Right cardiac atrium (tissue), 5 donors: ENCODE data around the gene BUD23. TPM values are rescaled to one million over a fixed set of nuclear protein-coding genes. Genes with fewer than 3 reads are reported as not detected.

Experiments
- ATAC-seq, 2 donors: fragments of 200-7000 bp; cut with Tn5 transposase; one replicate each; pipeline versions ENCODE4 v1.8.0 to v1.9.1; 2020; ENCODE audit warnings: moderate library complexity in 2 of 2, mild to moderate bottlenecking in 1 of 2
- DNase-seq, 3 donors: peaks; one replicate each; pipeline ENCODE4 v3.0.0-alpha.2; 2020
- H3K27ac ChIP-seq: one replicate; pipeline ENCODE4 v1.5.1; 2013; ENCODE audit warnings: mild to moderate bottlenecking, low read length, control low read depth, moderate library complexity
- H3K27me3 ChIP-seq: one replicate; pipeline ENCODE4 v1.6.1; 2013; ENCODE audit not compliant: control insufficient read depth, insufficient read depth
- H3K4me1 ChIP-seq: one replicate; pipeline ENCODE4 v1.6.1; 2013; ENCODE audit warnings: low read length; ENCODE audit not compliant: control insufficient read depth, insufficient read depth
- H3K4me3 ChIP-seq: one replicate; pipeline ENCODE4 v1.5.1; 2013; ENCODE audit warnings: low read length, control low read depth
- H3K9me3 ChIP-seq: one replicate; pipeline ENCODE4 v1.6.1; 2013; ENCODE audit warnings: low read length; ENCODE audit not compliant: control insufficient read depth
- WGBS: extraction: QIAGEN DNeasy Blood & Tissue Kit; methylation state at CpG from one replicate; pipeline ENCODE4 v1.1.7; 2013; 5-methylcytosine and 5-hydroxymethylcytosine counted together
- intact Hi-C, 4 donors: fragments of 100-400 bp; cut with DNase I; formaldehyde crosslinking; loops; one replicate each; pipeline versions ENCODE4 v1.11.0 to v1.14.0; 2022 to 2023
- microRNA-seq, 2 donors: library from miRNA; unstranded; fragments of <30 nt; microRNA quantifications; one replicate each; pipeline ENCODE4 v1.2.0, GENCODE V29; 2020 to 2021
- polyA plus RNA-seq: library from polyadenylated mRNA; stranded (reverse); fragments of 200-250 nt; gene quantifications from one replicate; pipeline ENCODE4 v1.2.3, GENCODE V29; 2013
- total RNA-seq, 4 donors: library from RNA; stranded (reverse); fragmentation: NEBNext Ultra II Directional; extraction: Animal tissue kit (Norgen Biotek cat#: 25700); gene quantifications; one replicate each; pipeline ENCODE4 v1.2.1, GENCODE V29; 2021
- donor health status: healthy with polysubstance abuse.
- donor health status: DM: no; HTN: yes; CAD: no.
- donor health status: DM: no; HTN: no; CAD: no.
- donor health status: DM: no; HTN: yes; CAD: no; lungs with severe emphysema.
- donor health status: DM: yes; HTN: yes; CAD: no.

Gene BUD23
- total and polyA plus RNA-seq, 5 donors, result 53.0 to 97.5 (median 63.5) TPM

- WGBS, result 27% methylated on average over 35 of the region's 35 CpGs
- DNase-seq (peak; percentile 34 to 77 (median 71)), ATAC-seq (no peak)
- Histone ChIP-seq H3K4me1 (peaks cover 5% of the 10 kb centered on the region), H3K27me3 (no peaks in the 10 kb centered on the region), H3K27ac (no peak overlapping the region), H3K9me3 (no peaks in the 10 kb centered on the region), H3K4me3 (no peak overlapping the region)
- intact Hi-C loops, result no loop called here
These were observed 59.6 kb downstream of the BUD23 start for GRCh38 chr7:73742753-73743641.

GRCh38 chr7:73746378-73746777 lies 63.0 kb downstream of the BUD23 start:
- intact Hi-C loops, result no loop called here
- H3K27ac ChIP-seq, result no peak overlapping the region
- 64% methylated on average over 4 of the region's 4 CpGs for WGBS
- DNase-seq, result no peak
- no peaks in the 10 kb centered on the region for H3K27me3 ChIP-seq
- H3K4me1 ChIP-seq, result peaks cover 5% of the 10 kb centered on the region
- no peaks in the 10 kb centered on the region for H3K9me3 ChIP-seq
- H3K4me3 ChIP-seq, result no peak overlapping the region
- no peak for ATAC-seq

Small RNA genes lying within 50 kb of the gene (microRNA-seq; reads per million reads assigned to microRNA genes)
- gene MIR4284, result 0 reads per million in 2 donors

Other genes with a start within 250 kb of the BUD23 start
- under 1 TPM in 3 of 4 donors, not detected in 1; 0.14 to 0.23 (median 0.19) TPM for gene FZD9, start 249.8 kb upstream of the BUD23 start, total RNA-seq
- 0.16 TPM for gene FZD9, start 249.8 kb upstream of the BUD23 start, polyA plus RNA-seq
- 10 to 100 TPM; 39.9 to 48.3 (median 45.4) TPM for gene BAZ1B, start 161.3 kb upstream of the BUD23 start, total RNA-seq
- 24.4 TPM for gene BAZ1B, start 161.3 kb upstream of the BUD23 start, polyA plus RNA-seq
- 10 to 100 TPM; 75.5 to 83.5 (median 77.1) TPM for gene BCL7B, start 125.9 kb upstream of the BUD23 start, total RNA-seq
- 83.9 TPM for gene BCL7B, start 125.9 kb upstream of the BUD23 start, polyA plus RNA-seq
- 10 to 100 TPM; 11.4 to 26.1 (median 11.7) TPM for gene TBL2, start 105.0 kb upstream of the BUD23 start, total RNA-seq
- 6.4 TPM for gene TBL2, start 105.0 kb upstream of the BUD23 start, polyA plus RNA-seq
- gene MLXIPL, start 59.1 kb upstream of the BUD23 start, total RNA-seq, result 1 to 10 TPM; 3.2 to 5.9 (median 3.6) TPM
- gene MLXIPL, start 59.1 kb upstream of the BUD23 start, polyA plus RNA-seq, result 14.8 TPM
- gene VPS37D, start 15.8 kb upstream of the BUD23 start, total RNA-seq, result 1 to 10 TPM; 1.6 to 2.5 (median 2.1) TPM
- 2.2 TPM for gene VPS37D, start 15.8 kb upstream of the BUD23 start, polyA plus RNA-seq
- 10 to 100 TPM; 14.5 to 21.1 (median 17.6) TPM for gene DNAJC30, start 144 bp upstream of the BUD23 start, total RNA-seq
- gene DNAJC30, start 144 bp upstream of the BUD23 start, polyA plus RNA-seq, result 20.1 TPM
- gene STX1A, start 36.1 kb downstream of the BUD23 start, total RNA-seq, result 1 to 10 TPM; 1.7 to 3.1 (median 2.3) TPM
- gene STX1A, start 36.1 kb downstream of the BUD23 start, polyA plus RNA-seq, result 1.8 TPM
- gene ABHD11, start 55.2 kb downstream of the BUD23 start, total RNA-seq, result 10 to 100 TPM; 21.1 to 28.7 (median 23.9) TPM
- 31.2 TPM for gene ABHD11, start 55.2 kb downstream of the BUD23 start, polyA plus RNA-seq
- gene CLDN3, start 86.7 kb downstream of the BUD23 start, total RNA-seq, result not detected
- gene CLDN3, start 86.7 kb downstream of the BUD23 start, polyA plus RNA-seq, result not detected
- under 1 TPM in 3 of 4 donors, not detected in 1; 0.09 to 0.23 (median 0.14) TPM for gene CLDN4, start 147.4 kb downstream of the BUD23 start, total RNA-seq
- not detected for gene CLDN4, start 147.4 kb downstream of the BUD23 start, polyA plus RNA-seq
- gene METTL27, start 158.9 kb downstream of the BUD23 start, total RNA-seq, result under 1 TPM in 3 of 4 donors, not detected in 1; 0.48 to 0.64 (median 0.53) TPM
- 0.38 TPM for gene METTL27, start 158.9 kb downstream of the BUD23 start, polyA plus RNA-seq
- gene TMEM270, start 177.6 kb downstream of the BUD23 start, total RNA-seq, result not detected
- gene TMEM270, start 177.6 kb downstream of the BUD23 start, polyA plus RNA-seq, result not detected